DMS153 treated with DMSO at 0.1 percent for 48 hours (cell line): Measurements from ENCODE around the gene ZBTB16.

Experiments
- DNase-seq: peaks from one replicate; lab custom pipeline; 2025; ENCODE audit not compliant: unreplicated experiment; lab: John Stamatoyannopoulos, UW

Gene ZBTB16

DNA sequence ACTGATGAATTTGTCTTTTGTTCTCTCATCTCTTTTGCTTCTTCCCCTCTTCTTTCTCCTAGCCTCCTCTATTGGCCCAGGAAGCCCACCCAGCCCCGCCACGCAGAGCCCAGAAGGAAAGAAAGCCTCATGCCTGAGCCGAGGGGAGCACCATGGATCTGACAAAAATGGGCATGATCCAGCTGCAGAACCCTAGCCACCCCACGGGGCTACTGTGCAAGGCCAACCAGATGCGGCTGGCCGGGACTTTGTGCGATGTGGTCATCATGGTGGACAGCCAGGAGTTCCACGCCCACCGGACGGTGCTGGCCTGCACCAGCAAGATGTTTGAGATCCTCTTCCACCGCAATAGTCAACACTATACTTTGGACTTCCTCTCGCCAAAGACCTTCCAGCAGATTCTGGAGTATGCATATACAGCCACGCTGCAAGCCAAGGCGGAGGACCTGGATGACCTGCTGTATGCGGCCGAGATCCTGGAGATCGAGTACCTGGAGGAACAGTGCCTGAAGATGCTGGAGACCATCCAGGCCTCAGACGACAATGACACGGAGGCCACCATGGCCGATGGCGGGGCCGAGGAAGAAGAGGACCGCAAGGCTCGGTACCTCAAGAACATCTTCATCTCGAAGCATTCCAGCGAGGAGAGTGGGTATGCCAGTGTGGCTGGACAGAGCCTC lies 3.8 kb downstream of the ZBTB16 start:
- DNase-seq = no peak

DNA sequence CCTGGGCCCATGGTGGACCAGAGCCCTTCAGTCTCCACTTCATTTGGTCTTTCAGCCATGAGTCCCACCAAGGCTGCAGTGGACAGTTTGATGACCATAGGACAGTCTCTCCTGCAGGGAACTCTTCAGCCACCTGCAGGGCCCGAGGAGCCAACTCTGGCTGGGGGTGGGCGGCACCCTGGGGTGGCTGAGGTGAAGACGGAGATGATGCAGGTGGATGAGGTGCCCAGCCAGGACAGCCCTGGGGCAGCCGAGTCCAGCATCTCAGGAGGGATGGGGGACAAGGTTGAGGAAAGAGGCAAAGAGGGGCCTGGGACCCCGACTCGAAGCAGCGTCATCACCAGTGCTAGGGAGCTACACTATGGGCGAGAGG lies 4.3 kb downstream of the ZBTB16 start:
- no peak for DNase-seq

DNA sequence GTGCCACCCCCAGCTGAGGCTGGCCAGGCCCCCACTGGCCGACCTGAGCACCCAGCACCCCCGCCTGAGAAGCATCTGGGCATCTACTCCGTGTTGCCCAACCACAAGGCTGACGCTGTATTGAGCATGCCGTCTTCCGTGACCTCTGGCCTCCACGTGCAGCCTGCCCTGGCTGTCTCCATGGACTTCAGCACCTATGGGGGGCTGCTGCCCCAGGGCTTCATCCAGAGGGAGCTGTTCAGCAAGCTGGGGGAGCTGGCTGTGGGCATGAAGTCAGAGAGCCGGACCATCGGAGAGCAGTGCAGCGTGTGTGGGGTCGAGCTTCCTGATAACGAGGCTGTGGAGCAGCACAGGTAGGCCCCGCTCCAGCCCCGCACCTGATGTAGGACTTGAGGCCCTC lies 4.7 kb downstream of the ZBTB16 start:
- DNase-seq = no peak

- DNase-seq = no peak
These were observed 5.6 kb downstream of the ZBTB16 start for GRCh38 chr11:114065094-114065493.

GRCh38 chr11:114066046-114066648 lies 6.6 kb downstream of the ZBTB16 start:
- no peak for DNase-seq

DNA sequence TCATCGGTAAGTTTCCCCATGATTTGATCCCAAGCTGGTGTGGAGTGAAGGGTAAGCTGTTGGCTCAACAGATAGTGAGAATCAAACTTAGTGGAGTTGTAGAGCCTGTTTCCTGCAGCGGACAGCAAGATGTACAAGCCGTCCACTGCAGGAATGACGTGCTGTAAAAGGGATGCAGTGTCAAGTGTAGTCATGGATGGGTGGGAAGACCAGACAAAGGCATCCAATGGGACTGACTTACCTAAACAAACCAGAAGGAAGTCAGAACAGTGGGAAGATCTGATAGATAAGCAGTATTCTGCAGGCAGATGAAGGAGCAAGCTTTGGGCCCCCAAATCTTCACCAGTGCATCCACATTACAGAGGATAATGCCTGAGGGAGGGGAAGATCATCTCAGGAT lies 8.8 kb downstream of the ZBTB16 start:
- no peak for DNase-seq

- DNase-seq = no peak
These were observed 11.1 kb downstream of the ZBTB16 start for GRCh38 chr11:114070464-114071139.

GRCh38 chr11:114073007-114073827 lies 13.7 kb downstream of the ZBTB16 start:
- no peak for DNase-seq

GRCh38 chr11:114073828-114074381 lies 14.4 kb downstream of the ZBTB16 start:
- DNase-seq = no peak

DNA sequence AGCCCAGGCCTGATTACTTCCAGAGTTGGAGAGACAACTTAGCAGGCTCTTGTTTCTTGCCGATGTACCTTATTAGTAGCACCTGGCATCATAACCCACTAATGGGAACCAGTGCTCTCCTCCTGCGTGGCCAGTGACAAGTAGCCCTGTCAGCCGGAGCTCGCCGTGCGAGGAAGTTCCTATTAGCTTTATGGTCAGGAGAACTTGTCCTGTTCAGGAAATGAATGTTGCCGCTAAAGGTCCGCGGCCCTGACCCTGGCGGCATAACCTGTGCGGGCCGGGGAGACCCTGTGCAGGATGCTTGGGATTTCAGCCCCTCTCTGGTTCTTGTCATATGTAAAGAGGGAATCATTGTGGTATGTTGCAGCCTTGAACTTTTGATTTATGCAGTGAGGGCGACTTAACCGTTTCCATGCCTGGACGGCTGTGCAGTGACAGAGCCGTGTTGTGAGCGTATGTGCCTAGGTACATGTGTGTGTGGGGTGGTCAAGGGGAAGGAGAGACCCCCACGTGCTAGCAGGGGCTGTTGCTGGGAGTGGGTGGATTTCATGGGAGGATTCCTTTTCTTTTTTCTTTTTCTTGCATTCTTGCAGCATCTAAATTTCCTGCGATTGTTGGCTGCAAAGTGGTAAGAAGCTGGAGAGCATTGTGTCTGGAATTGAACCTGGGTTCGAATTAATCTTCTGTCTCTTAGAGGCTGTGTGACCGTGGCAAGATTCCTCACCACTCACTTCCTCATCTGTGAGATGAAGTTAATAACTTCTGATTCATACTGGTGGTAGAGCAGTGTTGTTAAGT lies 15.2 kb downstream of the ZBTB16 start:
- no peak for DNase-seq

- DNase-seq = no peak
These were observed 15.8 kb downstream of the ZBTB16 start for GRCh38 chr11:114075344-114075610.

GRCh38 chr11:114075891-114076441 lies 16.5 kb downstream of the ZBTB16 start:
- peak; percentile 31 for DNase-seq

GRCh38 chr11:114076921-114077331 lies 17.4 kb downstream of the ZBTB16 start:
- DNase-seq = peak; percentile 77

GRCh38 chr11:114077482-114078305 lies 18.2 kb downstream of the ZBTB16 start:
- peak; percentile 47 for DNase-seq

- DNase-seq = no peak
These were observed 18.9 kb downstream of the ZBTB16 start for GRCh38 chr11:114078423-114078822.

DNA sequence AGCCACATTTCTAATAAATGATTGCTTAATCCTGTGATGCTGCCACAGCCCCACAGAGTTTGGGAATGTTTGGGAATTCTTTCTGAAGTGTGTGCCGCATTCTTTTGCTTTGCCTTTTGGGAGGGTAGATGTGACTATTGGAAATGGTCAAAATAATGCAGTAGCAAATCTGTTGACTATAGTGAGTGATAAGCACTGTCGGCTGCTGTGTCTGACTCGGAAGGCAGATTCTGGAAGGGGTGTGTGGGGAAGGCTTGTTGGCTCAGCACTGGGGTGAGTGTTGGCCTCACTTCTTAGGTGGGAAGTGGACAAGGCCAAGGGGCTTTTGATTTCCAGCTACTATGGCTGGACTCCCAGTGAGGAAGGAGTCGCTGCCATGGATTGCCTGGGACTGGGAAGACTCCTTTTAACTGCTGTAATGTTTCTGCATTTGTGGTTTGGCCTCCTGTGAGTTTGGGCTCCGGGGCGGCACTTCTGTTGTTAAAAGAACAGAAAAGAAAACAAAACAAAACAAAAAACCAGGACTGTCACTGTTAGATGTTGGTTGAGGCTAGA lies 20.1 kb downstream of the ZBTB16 start:
- no peak for DNase-seq

- DNase-seq = no peak
These were observed 20.7 kb downstream of the ZBTB16 start for GRCh38 chr11:114080219-114080618.

DNA sequence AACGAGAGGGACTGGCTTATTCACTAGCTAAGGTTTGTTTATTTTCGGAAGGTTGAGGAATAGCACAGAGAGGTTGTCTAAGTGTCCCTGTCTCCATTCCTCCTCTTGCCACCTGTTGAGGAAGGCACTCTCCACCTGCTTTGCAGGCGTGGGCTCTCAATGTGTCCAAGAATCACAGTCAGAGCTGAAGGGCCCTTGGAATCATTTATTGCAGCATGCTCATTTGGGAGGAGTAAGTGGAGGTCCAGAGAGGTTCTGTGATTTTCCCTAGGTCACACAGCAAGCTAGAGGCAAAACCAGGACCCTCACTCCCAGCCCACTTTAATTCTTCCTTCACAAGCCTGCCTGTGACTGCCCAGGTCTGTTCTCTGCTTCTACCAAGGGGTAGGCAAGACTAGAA lies 21.3 kb downstream of the ZBTB16 start:
- DNase-seq = no peak
